CD4-positive, alpha-beta T cell treated with Interleukin-17A for 4 hours (primary cell): ENCODE data around the gene P2RX5.
A peak's percentile ranks its signal among the peaks of the same experiment; 100 is the strongest.
"Not testable (repeated sequence)": the region's sequence is repeated elsewhere in the genome, so short reads cannot be mapped to it uniquely, and the experiment has no call there.

Experiments
- DNase-seq: peaks from one replicate; pipeline ENCODE4 v3.0.0-alpha.2; 2020; ENCODE audit warnings: mixed read lengths

The P2RX5 gene

DNA sequence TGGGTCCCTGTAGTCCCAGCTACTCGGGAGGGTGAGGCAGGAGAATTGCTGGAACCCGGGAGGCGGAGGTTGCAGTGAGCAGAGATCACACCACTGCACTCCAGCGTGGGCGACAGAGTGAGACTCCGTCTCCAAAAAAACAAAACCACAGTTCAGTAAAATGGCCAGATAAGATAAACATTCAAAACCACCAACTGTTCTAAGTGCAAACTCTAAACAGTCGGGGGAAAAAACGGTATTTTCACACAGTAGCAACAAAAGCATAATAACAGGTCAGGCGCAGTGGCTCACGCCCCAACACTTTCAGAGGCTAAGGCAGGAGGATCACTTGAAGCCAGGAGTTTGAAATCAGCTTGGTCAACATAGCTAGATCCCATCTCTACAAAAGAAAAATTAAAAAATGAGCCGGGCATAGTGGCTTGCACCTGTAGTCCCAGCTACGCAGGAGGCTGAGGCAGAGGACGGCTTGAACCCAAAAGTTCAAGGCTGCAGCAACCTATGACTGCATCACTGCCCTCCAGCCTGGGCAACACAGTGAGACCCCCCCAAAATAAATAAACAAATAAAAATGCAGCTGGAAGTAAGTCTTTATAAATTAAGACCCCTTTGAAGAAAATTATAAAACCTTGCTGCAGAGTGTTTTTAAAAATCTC, 17.0 kb upstream of the P2RX5 start:
- no peak for DNase-seq

DNA sequence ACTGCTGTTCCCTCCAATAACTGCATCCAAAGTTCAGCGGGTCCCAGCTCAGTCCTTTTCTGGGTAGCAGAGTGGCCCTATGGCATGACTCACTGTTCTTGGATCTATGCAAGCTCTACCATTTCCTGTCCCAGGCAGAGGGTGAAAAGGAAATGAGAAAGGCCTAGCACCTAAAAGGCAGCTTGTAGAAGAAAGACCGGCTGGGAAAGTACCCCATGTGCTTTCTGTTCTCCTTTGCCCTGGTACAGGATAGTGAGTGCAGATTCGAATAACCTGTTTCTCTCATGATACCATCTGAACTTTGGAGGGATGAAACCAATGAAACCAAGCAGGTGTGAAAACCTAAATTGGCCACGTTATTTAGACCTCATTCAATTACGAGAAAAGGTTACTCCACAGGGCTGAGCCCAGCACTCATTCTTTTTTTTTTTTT, 15.0 kb upstream of the P2RX5 start:
- peak; percentile 73 for DNase-seq

GRCh38 chr17:3708366-3708765, 12.4 kb upstream of the P2RX5 start:
- DNase-seq, result no peak

DNA sequence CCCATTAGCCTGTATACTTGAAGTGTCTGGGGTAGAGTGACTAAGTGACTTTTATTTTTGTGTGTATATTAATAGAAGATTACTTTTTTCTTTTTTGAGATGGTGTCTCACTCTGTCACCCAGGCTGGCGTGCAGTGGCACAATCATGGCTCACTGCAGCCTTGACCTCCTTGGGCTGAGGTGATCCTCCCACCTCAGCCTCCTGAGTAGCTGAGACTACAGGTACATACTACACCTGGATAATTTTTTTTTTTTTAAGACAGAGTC, 9.7 kb upstream of the P2RX5 start:
- not testable (repeated sequence) for DNase-seq

- no peak for DNase-seq
Measured at GRCh38 chr17:3704931-3705717, 9.2 kb upstream of the P2RX5 start.

DNA sequence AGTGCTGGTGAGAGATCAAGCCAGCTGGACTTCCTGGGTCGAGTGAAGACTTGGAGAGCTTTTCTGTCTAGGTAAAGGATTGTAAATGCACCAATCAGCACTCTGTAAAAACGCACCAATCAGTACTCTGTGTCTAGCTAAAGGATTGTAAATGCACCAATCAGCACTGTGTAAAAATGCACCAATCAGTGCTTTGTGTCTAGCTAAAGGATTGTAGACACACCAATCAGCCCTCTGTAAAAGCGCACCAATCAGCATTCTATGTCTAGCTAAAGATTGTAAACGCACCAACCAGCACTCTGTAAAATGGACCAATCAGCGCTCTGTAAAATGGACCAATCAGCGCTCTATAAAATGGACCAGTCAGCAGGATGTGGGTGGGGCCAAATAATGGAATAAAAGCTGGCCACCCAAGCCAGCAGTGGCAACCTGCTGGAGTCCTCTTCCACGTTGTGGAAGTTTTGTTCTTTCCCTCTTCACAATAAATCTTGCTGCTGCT, 6.1 kb upstream of the P2RX5 start:
- DNase-seq, result not testable (repeated sequence)

- no peak for DNase-seq
Measured at GRCh38 chr17:3699951-3700350, 4.0 kb upstream of the P2RX5 start.

DNA sequence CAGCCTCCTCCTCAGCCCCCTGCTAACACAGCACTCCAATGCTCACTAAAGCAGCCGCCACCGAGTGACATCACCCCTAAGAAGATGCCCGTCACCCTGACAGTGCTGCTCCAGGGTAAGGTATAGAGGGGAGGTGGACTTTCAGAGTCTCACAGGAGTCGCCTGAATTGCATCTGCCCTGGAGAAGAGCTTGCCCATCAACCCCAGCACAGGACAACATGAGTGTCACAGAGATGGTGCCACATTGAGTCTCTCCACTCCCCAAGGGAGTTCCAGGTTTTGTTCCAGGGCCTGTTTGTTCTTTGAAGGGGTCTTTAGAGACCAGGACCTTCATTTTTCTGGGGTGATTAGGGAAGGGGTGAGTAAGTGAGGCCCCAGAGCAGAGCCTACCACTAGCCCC, 2.2 kb upstream of the P2RX5 start:
- DNase-seq, result no peak

- no peak for DNase-seq
Measured at GRCh38 chr17:3697103-3697476, 1.1 kb upstream of the P2RX5 start.

- DNase-seq, result no peak
Measured at GRCh38 chr17:3695129-3695722, 729 bp downstream of the P2RX5 start.

GRCh38 chr17:3693829-3694231, 2.1 kb downstream of the P2RX5 start:
- DNase-seq, result peak; percentile 13

DNA sequence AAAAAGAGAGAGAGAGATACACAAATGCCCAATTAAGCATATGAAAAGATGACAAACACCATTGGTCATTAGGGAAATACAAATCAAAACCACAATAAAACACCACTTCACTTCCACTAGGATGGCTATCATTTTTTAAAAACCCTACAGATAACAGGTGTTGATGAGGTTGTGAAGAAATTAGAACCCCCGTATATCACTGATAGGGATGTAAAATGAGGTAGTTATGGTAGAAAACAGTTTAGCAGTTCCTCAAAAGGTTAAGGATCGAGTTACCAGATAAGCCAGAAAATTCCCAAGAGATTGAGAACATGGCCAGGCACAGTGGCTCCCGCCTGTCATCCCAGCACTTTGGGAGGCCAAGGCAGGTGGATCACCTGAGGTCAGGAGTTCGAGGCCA, 2.8 kb downstream of the P2RX5 start:
- no peak for DNase-seq

- DNase-seq, result peak; percentile 14
Measured at GRCh38 chr17:3692346-3692745, 3.6 kb downstream of the P2RX5 start.

- no peak for DNase-seq
Measured at GRCh38 chr17:3691617-3692067, 4.3 kb downstream of the P2RX5 start.

DNA sequence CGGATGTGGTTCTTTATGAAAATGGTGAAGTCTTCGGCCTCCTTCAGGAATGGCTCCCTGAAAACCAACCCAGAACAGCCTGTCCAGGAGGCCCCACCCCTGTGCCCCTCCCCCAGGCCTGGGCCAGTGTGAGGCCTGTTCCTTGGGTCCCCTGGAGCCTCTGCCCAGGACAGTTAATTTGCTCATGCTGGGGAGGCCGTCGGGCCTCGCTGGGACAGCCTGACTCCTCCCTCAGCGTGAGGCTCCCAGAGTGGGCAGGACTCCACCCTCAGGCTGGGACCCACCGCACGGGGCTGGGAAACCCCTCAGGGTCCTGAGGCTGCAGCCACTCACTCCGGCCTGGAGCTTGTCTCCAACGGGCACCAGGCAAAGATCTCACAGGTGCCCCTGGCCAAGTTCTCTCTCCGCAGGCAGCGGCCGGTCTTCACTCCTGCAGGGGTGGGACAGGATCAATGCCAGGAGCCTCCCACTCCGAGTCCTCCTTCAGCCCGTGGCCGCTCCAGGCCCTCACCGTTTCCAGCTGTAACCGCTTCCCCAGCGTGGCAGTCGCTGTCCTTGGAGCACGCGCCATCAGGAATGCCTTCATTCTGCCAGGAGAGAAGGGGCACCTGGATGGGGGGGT, 5.8 kb downstream of the P2RX5 start:
- no peak for DNase-seq

DNA sequence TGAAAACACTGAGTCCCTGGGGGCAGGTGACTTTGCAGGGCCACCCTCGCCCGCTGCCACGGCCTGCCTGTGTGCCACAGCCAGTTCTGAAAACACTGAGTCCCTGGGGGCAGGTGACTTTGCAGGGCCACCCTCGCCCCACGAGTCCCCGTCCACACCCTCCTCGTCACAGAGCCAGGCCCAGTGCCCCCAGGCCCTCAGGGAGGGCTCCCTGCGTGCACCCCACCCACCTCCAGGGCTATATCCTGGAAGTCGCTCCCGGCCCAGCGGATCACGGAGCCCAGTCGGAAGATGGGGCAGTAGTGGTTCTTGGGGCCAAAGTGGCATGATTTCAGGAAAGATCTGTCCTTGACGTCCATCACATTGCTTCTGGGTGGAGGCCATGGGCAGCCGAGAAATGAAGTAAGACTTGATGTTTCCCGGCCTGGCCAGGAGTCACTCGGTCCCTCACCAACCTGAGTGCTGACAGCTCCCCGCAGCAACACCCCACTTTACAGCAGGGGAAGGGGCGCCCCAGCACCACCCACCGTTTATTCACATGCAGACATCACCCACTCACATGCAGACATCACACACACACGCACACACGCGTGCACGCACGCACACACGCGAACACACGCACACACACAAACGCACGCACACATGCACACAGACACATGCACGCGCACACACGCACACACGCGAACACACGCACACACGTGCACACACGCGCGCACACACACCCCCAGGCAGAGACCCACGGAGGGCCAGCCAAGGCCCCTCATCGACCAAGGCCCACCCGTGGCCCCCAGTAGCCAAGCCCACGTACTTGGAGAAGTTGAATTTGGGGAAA, 6.5 kb downstream of the P2RX5 start:
- DNase-seq, result no peak

- DNase-seq, result no peak
Measured at GRCh38 chr17:3688852-3689261, 7.1 kb downstream of the P2RX5 start.

- no peak for DNase-seq
Measured at GRCh38 chr17:3688027-3688553, 7.9 kb downstream of the P2RX5 start.

DNA sequence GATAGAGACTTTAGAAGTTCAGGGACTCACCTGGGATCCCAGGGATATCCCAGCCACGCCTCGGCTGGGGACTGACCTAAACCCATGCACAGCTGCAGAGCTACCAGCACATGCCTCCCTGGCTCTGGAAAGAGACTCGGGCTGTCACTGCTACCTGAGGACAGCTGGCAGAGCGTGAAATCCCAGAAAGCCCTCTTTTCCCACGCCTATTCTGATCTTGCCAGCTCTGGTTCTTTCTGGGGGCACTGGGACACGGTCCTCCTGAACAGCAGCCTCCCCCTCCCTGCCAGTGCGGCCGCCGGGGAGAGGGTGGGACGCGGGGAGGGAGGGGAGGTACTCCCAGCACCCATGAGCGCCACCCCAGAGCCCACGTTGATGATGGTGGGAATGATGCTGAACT, 10.8 kb downstream of the P2RX5 start:
- no peak for DNase-seq

DNA sequence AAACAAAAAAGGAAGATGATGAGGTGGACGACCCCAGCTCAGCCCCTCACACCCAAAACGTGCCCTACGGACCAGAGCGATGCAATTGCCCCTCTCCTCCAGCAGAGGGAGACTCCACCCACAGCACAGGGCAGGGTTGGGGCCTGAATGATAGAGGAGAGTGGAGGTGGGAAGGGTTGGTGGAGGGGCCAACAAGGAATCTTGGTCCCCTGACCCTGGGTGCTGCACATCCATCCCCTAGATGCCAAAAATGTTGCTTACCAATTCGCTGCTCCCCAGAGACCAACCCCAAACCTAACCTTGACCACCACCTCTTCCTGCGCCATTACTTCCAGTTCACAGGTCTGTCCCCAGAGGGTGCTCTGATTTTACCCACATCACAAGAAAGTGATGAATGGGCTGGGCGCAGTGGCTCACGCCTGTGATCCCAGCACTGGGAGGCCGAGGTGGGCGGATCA, 12.9 kb downstream of the P2RX5 start:
- DNase-seq, result peak; percentile 68

- no peak for DNase-seq
Measured at GRCh38 chr17:3682033-3682432, 13.9 kb downstream of the P2RX5 start.

DNA sequence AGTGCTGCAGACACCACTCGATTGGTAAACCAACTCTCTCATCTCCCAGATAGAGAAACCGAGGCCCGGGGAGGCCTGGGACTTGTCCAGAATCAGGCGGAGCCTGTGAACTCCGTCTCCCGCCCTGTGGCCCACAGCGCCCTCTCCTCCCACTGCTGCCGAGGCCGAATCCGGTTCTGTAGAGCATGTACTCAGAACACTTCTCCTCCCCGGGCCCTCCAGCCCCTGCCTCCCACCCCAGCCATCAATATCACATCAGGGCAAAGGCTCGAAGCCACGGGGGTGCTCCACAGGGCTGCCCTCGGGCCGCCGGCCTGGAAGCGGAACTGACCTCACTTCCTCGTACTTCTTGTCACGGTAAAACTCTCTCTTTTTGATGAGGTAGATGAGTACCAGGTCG, 14.4 kb downstream of the P2RX5 start:
- DNase-seq, result no peak
